ENCODE data around the gene TRAPPC12.
"Not testable (repeated sequence)": the region's sequence is repeated elsewhere in the genome, so short reads cannot be mapped to it uniquely, and the experiment has no call there.

The TRAPPC12 gene

DNA sequence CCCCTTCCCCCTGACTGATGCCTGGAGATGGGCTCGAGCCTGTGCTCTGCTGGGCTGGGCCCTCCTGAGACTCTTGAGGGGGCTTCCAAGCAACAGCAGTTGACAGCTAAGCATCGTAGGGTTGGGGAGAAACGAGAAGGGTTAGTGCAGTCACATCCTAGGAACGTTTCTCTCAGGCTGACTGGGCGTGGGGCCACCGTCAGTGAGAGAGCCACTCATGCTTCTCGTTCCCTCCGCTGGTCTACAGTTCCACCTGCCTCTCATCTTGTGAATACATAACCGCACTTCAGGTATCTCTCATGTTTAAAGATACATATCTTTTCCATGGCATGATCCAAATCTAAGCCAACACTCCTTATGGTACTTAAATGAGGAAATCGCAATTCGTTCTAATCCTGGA lies 66.4 kb downstream of the TRAPPC12 start:
- no peak overlapping the region for H3K4me3 ChIP-seq (ENCODE audit: control insufficient read depth, low read depth, low read length)
- TF ChIP-seq, protein P1, sequence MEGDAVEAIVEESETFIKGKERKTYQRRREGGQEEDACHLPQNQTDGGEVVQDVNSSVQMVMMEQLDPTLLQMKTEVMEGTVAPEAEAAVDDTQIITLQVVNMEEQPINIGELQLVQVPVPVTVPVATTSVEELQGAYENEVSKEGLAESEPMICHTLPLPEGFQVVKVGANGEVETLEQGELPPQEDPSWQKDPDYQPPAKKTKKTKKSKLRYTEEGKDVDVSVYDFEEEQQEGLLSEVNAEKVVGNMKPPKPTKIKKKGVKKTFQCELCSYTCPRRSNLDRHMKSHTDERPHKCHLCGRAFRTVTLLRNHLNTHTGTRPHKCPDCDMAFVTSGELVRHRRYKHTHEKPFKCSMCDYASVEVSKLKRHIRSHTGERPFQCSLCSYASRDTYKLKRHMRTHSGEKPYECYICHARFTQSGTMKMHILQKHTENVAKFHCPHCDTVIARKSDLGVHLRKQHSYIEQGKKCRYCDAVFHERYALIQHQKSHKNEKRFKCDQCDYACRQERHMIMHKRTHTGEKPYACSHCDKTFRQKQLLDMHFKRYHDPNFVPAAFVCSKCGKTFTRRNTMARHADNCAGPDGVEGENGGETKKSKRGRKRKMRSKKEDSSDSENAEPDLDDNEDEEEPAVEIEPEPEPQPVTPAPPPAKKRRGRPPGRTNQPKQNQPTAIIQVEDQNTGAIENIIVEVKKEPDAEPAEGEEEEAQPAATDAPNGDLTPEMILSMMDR (conservative IDR thresholded peaks at IDR 0.05; ENCODE audit: control insufficient read depth, insufficient read depth, low read depth, low read length), result no peak
- DNase-seq (ENCODE audit: low read depth), result no peak

DNA sequence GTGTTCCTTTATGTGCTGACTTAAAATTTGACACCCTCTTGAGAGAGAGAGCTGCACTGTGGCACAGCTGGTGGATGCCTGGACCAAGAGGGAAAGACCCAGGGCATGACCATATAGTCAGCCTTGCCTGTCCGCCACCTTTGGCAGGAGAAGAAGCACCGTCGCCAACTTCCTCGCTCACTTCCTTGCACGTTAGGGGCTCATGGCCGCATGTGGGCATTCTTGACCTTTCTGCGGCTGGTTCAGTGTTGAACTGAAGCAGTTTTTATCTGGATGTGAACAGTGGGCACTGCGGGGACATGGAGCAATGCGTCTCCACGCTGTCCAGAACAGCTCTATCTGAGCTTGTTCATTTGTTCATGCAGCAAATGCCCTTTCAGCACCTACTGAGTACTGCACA lies 66.9 kb downstream of the TRAPPC12 start:
- TF ChIP-seq, protein P1 (conservative IDR thresholded peaks at IDR 0.05; ENCODE audit: control insufficient read depth, insufficient read depth, low read depth, low read length), result no peak
- no peak overlapping the region for H3K4me3 ChIP-seq (ENCODE audit: control insufficient read depth, low read depth, low read length)
- DNase-seq (ENCODE audit: low read depth), result no peak

DNA sequence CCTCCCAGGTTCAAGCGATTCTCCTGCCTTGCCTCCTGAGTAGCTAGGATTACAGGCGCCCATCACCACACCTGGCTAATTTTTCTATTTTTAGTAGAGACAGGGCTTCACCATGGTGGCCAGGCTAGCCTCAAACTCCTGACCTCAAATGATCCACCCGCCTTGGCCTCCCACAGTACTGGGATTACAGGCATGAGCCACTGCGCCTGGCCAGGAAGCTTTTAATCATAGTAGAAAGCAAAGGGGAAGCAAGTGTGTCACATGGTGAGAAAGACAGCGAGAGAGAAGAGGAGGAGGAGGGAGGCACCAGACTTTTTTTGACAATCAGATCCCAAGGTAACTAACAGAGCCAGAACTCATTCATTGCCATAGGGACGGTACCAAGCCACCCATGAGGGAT lies 67.7 kb downstream of the TRAPPC12 start:
- H3K4me3 ChIP-seq (ENCODE audit: control insufficient read depth, low read depth, low read length); DNase-seq (ENCODE audit: low read depth): not testable (repeated sequence)

DNA sequence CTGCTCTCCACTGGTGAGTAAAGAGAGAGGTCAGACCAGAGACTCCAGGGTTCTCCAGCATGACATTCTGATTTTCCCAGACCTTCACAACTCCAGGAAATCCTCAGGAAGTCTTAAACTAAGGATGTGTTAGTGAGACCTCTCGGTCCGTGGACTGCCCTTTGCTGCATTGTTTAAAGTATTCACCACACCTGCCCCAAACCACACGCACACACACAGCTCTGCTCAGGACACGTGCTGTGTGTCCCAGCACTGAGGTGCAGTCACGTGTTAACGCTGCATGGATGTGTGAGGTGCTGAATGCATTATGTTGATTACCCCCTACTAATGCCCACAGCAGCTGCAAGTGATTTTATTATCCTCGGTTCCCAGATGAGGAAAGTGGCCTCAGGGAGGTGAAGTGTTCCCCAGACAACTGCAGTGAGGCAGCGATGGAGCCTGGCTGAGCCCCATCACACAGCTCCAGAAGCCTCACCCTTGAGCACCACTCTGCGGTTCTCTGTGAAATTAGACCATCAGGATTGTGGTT lies 68.4 kb downstream of the TRAPPC12 start:
- H3K4me3 ChIP-seq (ENCODE audit: control insufficient read depth, low read depth, low read length), result no peak overlapping the region
- no peak for DNase-seq (ENCODE audit: low read depth)
- TF ChIP-seq, protein P1 (conservative IDR thresholded peaks at IDR 0.05; ENCODE audit: control insufficient read depth, insufficient read depth, low read depth, low read length), result no peak

DNA sequence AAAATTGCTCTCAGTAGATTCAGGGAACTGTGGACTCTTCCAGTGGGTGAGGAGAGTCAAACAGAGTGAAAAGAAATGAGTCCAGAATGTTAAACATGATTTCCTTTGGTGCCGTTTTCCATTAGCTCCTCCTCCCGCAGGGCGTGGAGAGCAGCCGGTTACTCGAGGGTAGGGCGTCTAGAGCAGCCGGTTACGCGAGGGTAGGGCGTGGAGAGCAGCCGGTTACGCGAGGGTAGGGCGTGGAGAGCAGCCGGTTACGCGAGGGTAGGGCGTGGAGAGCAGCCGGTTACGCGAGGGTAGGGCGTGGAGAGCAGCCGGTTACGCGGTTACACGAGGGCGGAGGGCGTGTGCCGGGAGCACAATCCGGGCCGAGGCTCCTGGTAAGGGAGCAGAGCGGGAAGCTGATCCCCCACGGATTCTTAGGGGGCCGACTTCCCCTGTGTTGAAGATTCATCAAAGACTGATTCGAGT lies 69.0 kb downstream of the TRAPPC12 start:
- not testable (repeated sequence) for DNase-seq (ENCODE audit: low read depth)
- peak overlapping the region; percentile 9 for H3K4me3 ChIP-seq (ENCODE audit: control insufficient read depth, low read depth, low read length)

DNA sequence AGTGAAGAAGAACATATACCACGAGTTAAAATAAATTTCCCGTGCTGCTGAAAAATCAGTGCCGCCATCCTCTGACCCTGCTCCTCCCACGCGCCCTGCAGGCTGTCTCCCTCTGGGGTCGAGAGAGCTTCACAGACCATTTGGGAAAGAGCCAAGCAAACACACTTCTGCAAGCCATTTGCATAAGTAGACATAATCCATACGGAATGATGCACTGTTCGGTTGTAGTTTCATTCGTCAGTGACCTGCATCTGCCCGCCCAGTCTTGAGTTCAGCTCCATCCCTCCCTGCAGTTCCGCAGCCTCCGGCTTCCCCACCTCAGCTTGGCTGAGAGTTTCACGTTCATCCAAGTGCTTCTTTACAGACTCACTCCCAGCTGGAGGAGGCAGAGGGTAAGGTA lies 69.6 kb downstream of the TRAPPC12 start:
- TF ChIP-seq, protein P1 (conservative IDR thresholded peaks at IDR 0.05; ENCODE audit: control insufficient read depth, insufficient read depth, low read depth, low read length), result no peak
- no peak overlapping the region for H3K4me3 ChIP-seq (ENCODE audit: control insufficient read depth, low read depth, low read length)
- peak; percentile 86 for DNase-seq (ENCODE audit: low read depth)

DNA sequence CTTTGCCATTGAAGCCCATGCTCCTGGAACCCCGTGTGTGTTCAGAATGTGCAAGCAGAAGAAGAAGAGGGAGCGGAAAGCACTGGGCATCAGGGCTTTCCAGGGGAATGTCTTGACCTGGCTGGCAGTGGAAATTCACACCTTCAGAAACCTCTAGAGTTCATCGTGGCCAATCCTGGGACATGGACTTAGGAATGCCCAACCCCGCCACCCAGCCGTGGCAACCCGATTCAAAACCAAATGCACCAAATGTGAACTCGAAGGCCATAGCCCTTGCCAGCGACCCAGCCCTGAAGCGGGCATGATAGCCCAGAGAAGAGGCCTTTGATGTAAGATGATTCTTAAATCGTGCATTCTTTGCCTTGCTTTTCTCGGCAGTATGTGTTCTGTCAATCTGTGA lies 70.4 kb downstream of the TRAPPC12 start:
- DNase-seq (ENCODE audit: low read depth), result no peak
- no peak overlapping the region for H3K4me3 ChIP-seq (ENCODE audit: control insufficient read depth, low read depth, low read length)
- TF ChIP-seq, protein P1 (conservative IDR thresholded peaks at IDR 0.05; ENCODE audit: control insufficient read depth, insufficient read depth, low read depth, low read length), result no peak

DNA sequence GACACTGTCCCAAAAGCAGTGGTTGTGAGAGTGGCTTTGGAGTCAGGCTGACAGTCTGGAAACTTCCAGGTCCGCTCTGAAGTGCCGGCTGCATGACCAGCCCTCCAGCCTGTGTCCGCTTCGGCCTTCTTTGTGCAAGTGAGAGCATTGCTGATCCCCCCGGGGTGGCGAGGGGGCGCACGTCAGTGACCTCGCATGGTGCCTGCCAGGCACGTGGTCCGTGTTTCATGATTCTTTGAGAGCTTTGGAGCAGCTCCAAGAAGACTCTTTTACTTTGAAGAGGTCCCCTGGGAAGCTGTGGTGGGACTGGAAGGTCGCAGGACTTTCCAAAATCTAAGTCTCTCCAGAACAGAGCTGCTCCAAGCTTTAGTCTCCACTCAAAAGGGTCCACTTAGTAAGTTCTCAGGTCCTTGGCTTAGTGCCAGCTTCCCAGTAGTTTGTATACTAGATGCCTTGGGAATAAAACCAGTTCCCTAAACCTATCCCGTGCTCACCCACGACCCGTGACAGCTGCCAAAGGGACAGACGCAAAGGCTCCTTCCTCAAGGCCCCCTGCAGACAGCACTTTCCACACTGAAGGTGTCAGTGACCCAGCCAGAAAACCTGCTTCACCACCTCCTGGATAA lies 71.0 kb downstream of the TRAPPC12 start:
- no peak overlapping the region for H3K4me3 ChIP-seq (ENCODE audit: control insufficient read depth, low read depth, low read length)
- TF ChIP-seq, protein P1 (conservative IDR thresholded peaks at IDR 0.05; ENCODE audit: control insufficient read depth, insufficient read depth, low read depth, low read length), result no peak
- DNase-seq (ENCODE audit: low read depth), result no peak

Data from fibroblast of mammary gland (primary cell).